H9 (cell line): ENCODE measurements around the gene LRMDA. TPM values are rescaled to one million over a fixed set of nuclear protein-coding genes. Genes with fewer than 3 reads are reported as not detected.

ENCODE experiments used
- DNase-seq: peaks from one replicate; pipeline ENCODE4 v3.0.0-alpha.2; 2017
- H2AFZ ChIP-seq: one replicate; pipeline ENCODE4 v1.6.1; 2013; ENCODE audit warnings: mild to moderate bottlenecking, low read length, control low read depth, moderate library complexity
- H2AK5ac ChIP-seq: 2 replicates; pipeline ENCODE4 v1.6.1; 2013; ENCODE audit warnings: low read length, control low read depth, mixed read lengths; ENCODE audit not compliant: insufficient read length
- H2BK120ac ChIP-seq: one replicate; pipeline ENCODE4 v1.6.1; 2013; ENCODE audit warnings: low read depth, mild to moderate bottlenecking, low read length, control low read depth, inconsistent platforms; ENCODE audit not compliant: poor library complexity, severe bottlenecking
- H2BK12ac ChIP-seq: 2 replicates; pipeline ENCODE4 v1.6.1; 2013; ENCODE audit warnings: low read length, control low read depth, mixed read lengths, low read depth; ENCODE audit not compliant: insufficient read length
- H2BK15ac ChIP-seq: 2 replicates; pipeline ENCODE4 v1.6.1; 2013; ENCODE audit warnings: low read depth, low read length, control low read depth
- H2BK20ac ChIP-seq: one replicate; pipeline ENCODE4 v1.6.1; 2013; ENCODE audit warnings: low read depth, mild to moderate bottlenecking, low read length, control low read depth, inconsistent platforms; ENCODE audit not compliant: poor library complexity, severe bottlenecking
- H2BK5ac ChIP-seq: 2 replicates; pipeline ENCODE4 v1.6.1; 2013; ENCODE audit warnings: low read length, control low read depth, mixed read lengths; ENCODE audit not compliant: insufficient read length
- H3K14ac ChIP-seq: 2 replicates; pipeline ENCODE4 v1.6.1; 2013; ENCODE audit warnings: low read length, control low read depth; ENCODE audit not compliant: insufficient read depth
- H3K18ac ChIP-seq: 2 replicates; pipeline ENCODE4 v1.6.1; 2013; ENCODE audit warnings: low read depth, mild to moderate bottlenecking, mixed read lengths, low read length, control low read depth; ENCODE audit not compliant: insufficient read length
- H3K23ac ChIP-seq: 2 replicates; pipeline ENCODE4 v1.6.1; 2013; ENCODE audit warnings: low read length, control low read depth, mixed read lengths, low read depth; ENCODE audit not compliant: insufficient read length
- H3K23me2 ChIP-seq: 2 replicates; pipeline ENCODE4 v1.6.1; 2013; ENCODE audit warnings: low read depth, mild to moderate bottlenecking, mixed read lengths, low read length, control low read depth; ENCODE audit not compliant: insufficient read length, poor library complexity, severe bottlenecking
- H3K27ac ChIP-seq: 2 replicates; pipeline ENCODE4 v1.5.1; 2013; ENCODE audit warnings: low read length, control low read depth, mixed read lengths, low read depth; ENCODE audit not compliant: insufficient read length
- H3K27me3 ChIP-seq: 2 replicates; pipeline ENCODE4 v1.6.1; 2013; ENCODE audit warnings: low read length, control low read depth, inconsistent platforms; ENCODE audit not compliant: insufficient read depth
- H3K4ac ChIP-seq: 2 replicates; pipeline ENCODE4 v1.6.1; 2013; ENCODE audit warnings: low read depth, mild to moderate bottlenecking, control low read depth, inconsistent platforms, low read length, moderate library complexity
- H3K4me1 ChIP-seq: 2 replicates; pipeline ENCODE4 v1.6.1; 2013; ENCODE audit warnings: low read length, control low read depth, inconsistent platforms; ENCODE audit not compliant: insufficient read depth
- H3K4me2 ChIP-seq: 2 replicates; pipeline ENCODE4 v1.6.1; 2013; ENCODE audit warnings: low read length, control low read depth, mixed read lengths; ENCODE audit not compliant: insufficient read length, insufficient read depth
- H3K56ac ChIP-seq: 2 replicates; pipeline ENCODE4 v1.6.1; 2013; ENCODE audit warnings: low read depth, mild to moderate bottlenecking, mixed read lengths, low read length, control low read depth; ENCODE audit not compliant: insufficient read length
- H3K79me1 ChIP-seq: 2 replicates; pipeline ENCODE4 v1.6.1; 2013; ENCODE audit warnings: low read depth, mild to moderate bottlenecking, moderate library complexity, low read length, control low read depth, inconsistent platforms; ENCODE audit not compliant: insufficient read depth, poor library complexity, severe bottlenecking
- H3K79me2 ChIP-seq: 2 replicates; pipeline ENCODE4 v1.6.1; 2013; ENCODE audit warnings: low read length, control low read depth, inconsistent platforms; ENCODE audit not compliant: insufficient read depth
- H3K9ac ChIP-seq: 2 replicates; pipeline ENCODE4 v1.6.1; 2013; ENCODE audit warnings: low read length, control low read depth, mixed read lengths; ENCODE audit not compliant: insufficient read length; ENCODE audit errors: extremely low read depth
- H3K9me3 ChIP-seq: one replicate; pipeline ENCODE4 v1.6.1; 2013; ENCODE audit warnings: low read depth, low read length, inconsistent platforms; ENCODE audit not compliant: control insufficient read depth
- H3T11ph ChIP-seq: one replicate; pipeline ENCODE4 v1.6.1; 2013; ENCODE audit warnings: mild to moderate bottlenecking, low read length, control low read depth, inconsistent platforms
- H4K20me1 ChIP-seq: one replicate; pipeline ENCODE4 v1.6.1; 2013; ENCODE audit not compliant: control insufficient read depth, insufficient read length, insufficient read depth
- H4K5ac ChIP-seq: 2 replicates; pipeline ENCODE4 v1.6.1; 2013; ENCODE audit warnings: low read depth, mild to moderate bottlenecking, mixed read lengths, low read length, control low read depth; ENCODE audit not compliant: insufficient read length
- H4K8ac ChIP-seq: replicated peaks from 2 replicates; pipeline ENCODE4 v1.6.1; 2013; ENCODE audit warnings: low read length, control low read depth, mixed read lengths, low read depth; ENCODE audit not compliant: insufficient read length
- H4K91ac ChIP-seq: 2 replicates; pipeline ENCODE4 v1.6.1; 2013; ENCODE audit warnings: low read depth, mild to moderate bottlenecking, moderate library complexity, mixed read lengths, low read length, control low read depth; ENCODE audit not compliant: insufficient read length
- H3K27ac Mint-ChIP-seq, 3 experiments: 2 replicates in 2 of 3; 3 replicates in 1 of 3; pipeline ENCODE4 v1.8.0; 2020 to 2021; ENCODE audit warnings: mixed read lengths in 3 of 3, mild to moderate bottlenecking in 1 of 3, moderate library complexity in 1 of 3
- H3K27me3 Mint-ChIP-seq: 2 replicates; pipeline ENCODE4 v1.8.0; 2021; ENCODE audit warnings: low read depth, mild to moderate bottlenecking, moderate library complexity, mixed read lengths
- H3K36me3 Mint-ChIP-seq, 3 experiments: 2 replicates in 2 of 3; 3 replicates in 1 of 3; pipeline ENCODE4 v1.8.0; 2020 to 2021; ENCODE audit warnings: low read depth in 3 of 3, mixed read lengths in 3 of 3; ENCODE audit not compliant: insufficient read depth in 1 of 3
- H3K4me1 Mint-ChIP-seq, 2 experiments: 2 replicates each; pipeline ENCODE4 v1.8.0; 2020; ENCODE audit warnings: mixed read lengths in 2 of 2
- H3K4me3 Mint-ChIP-seq, 2 experiments: 2 replicates in 1 of 2; 3 replicates in 1 of 2; pipeline ENCODE4 v1.8.0; 2020 to 2021; ENCODE audit warnings: mild to moderate bottlenecking in 2 of 2, mixed read lengths in 2 of 2, moderate library complexity in 1 of 2
- H3K9me3 Mint-ChIP-seq, 2 experiments: 2 replicates in 1 of 2; 3 replicates in 1 of 2; pipeline ENCODE4 v1.8.0; 2020; ENCODE audit warnings: mild to moderate bottlenecking in 2 of 2, mixed read lengths in 2 of 2, moderate library complexity in 1 of 2
- CTCF ChIP-seq: fragments of 200-600 bp; sonication (generic); conservative IDR thresholded peaks from 3 replicates; pipeline ENCODE4 v1.8.0; 2021; ENCODE audit warnings: antibody characterized with exemption, mild to moderate bottlenecking
- WGBS: extraction: QIAGEN DNeasy Blood & Tissue Kit; methylation state at CpG from one replicate; pipeline ENCODE4 v1.1.7; 2013; ENCODE audit warnings: missing lambda C conversion rate, low lambda C conversion rate, mixed read lengths; ENCODE audit not compliant: insufficient read length; ENCODE audit errors: extremely low coverage; 5-methylcytosine and 5-hydroxymethylcytosine counted together
- total RNA-seq: library from RNA; stranded (reverse); gene quantifications from 2 replicates; pipeline ENCODE4 v1.2.1, GENCODE V29; 2021

LRMDA gene
- total RNA-seq, 1 experiment from 2014 or later = 1.8 TPM

GRCh38 chr10:76026176-76026771, 594.9 kb downstream of the LRMDA start:
- H2BK20ac ChIP-seq = no peak overlapping the region
- no peaks in the 10 kb centered on the region for H3K79me1 ChIP-seq
- no peak overlapping the region for H3K27ac ChIP-seq
- no peak overlapping the region for H2BK120ac ChIP-seq
- TF ChIP-seq CTCF = no peak
- no peak overlapping the region for H3K4me3 Mint-ChIP-seq
- no peak overlapping the region for H3K9ac ChIP-seq
- no peaks in the 10 kb centered on the region for H3K23me2 ChIP-seq
- H4K20me1 ChIP-seq = no peaks in the 10 kb centered on the region
- no peak overlapping the region for H3T11ph ChIP-seq
- no peak for DNase-seq
- WGBS = no CpG with 5 or more reads among the region's 2 CpGs
- no peaks in the 10 kb centered on the region for H3K79me2 ChIP-seq
- H3K4ac ChIP-seq = no peak overlapping the region
- no peak overlapping the region for H4K91ac ChIP-seq
- no peak overlapping the region for H3K14ac ChIP-seq
- no peak overlapping the region for H2BK5ac ChIP-seq
- no peaks in the 10 kb centered on the region for H3K9me3 ChIP-seq
- H3K36me3 Mint-ChIP-seq = no peaks in the 10 kb centered on the region
- no peak overlapping the region for H2BK15ac ChIP-seq
- H3K56ac ChIP-seq = no peak overlapping the region
- H4K8ac ChIP-seq = no peak overlapping the region
- no peak overlapping the region for H3K4me2 ChIP-seq
- no peak overlapping the region for H2AFZ ChIP-seq
- H3K23ac ChIP-seq = no peak overlapping the region
- H3K27ac Mint-ChIP-seq = no peak overlapping the region
- no peak overlapping the region for H2AK5ac ChIP-seq
- H3K18ac ChIP-seq = no peak overlapping the region
- no peaks in the 10 kb centered on the region for H3K27me3 Mint-ChIP-seq
- H2BK12ac ChIP-seq = no peak overlapping the region
- H3K9me3 Mint-ChIP-seq = no peaks in the 10 kb centered on the region
- no peaks in the 10 kb centered on the region for H3K27me3 ChIP-seq
- H4K5ac ChIP-seq = no peak overlapping the region
- no peaks in the 10 kb centered on the region for H3K4me1 ChIP-seq
- no peaks in the 10 kb centered on the region for H3K4me1 Mint-ChIP-seq
